ENCODE measurements around the gene ZMIZ1.

ZMIZ1 gene

GRCh38 chr10:79053481-79054202, 15.1 kb upstream of the ZMIZ1 start:
- no peak for DNase-seq

GRCh38 chr10:79054203-79055099, 14.3 kb upstream of the ZMIZ1 start:
- no peak for DNase-seq

- no peak for DNase-seq
Measured at GRCh38 chr10:79055100-79055782, 13.5 kb upstream of the ZMIZ1 start.

GRCh38 chr10:79055892-79056291, 12.9 kb upstream of the ZMIZ1 start:
- DNase-seq: no peak

- DNase-seq: no peak
Measured at GRCh38 chr10:79056361-79056735, 12.4 kb upstream of the ZMIZ1 start.

GRCh38 chr10:79056736-79057391, 11.9 kb upstream of the ZMIZ1 start:
- DNase-seq: no peak

GRCh38 chr10:79057481-79058275, 11.1 kb upstream of the ZMIZ1 start:
- no peak for DNase-seq

GRCh38 chr10:79058899-79059841, 9.6 kb upstream of the ZMIZ1 start:
- DNase-seq: no peak

- DNase-seq: peak; percentile 24
Measured at GRCh38 chr10:79059859-79060379, 8.8 kb upstream of the ZMIZ1 start.

- DNase-seq: no peak
Measured at GRCh38 chr10:79060641-79061255, 8.0 kb upstream of the ZMIZ1 start.

- no peak for DNase-seq
Measured at GRCh38 chr10:79061441-79062315, 7.1 kb upstream of the ZMIZ1 start.

GRCh38 chr10:79063071-79063491, 5.7 kb upstream of the ZMIZ1 start:
- DNase-seq: no peak

- no peak for DNase-seq
Measured at GRCh38 chr10:79063661-79064492, 4.9 kb upstream of the ZMIZ1 start.

GRCh38 chr10:79065091-79065551, 3.6 kb upstream of the ZMIZ1 start:
- DNase-seq: no peak

GRCh38 chr10:79065853-79066252, 2.9 kb upstream of the ZMIZ1 start:
- no peak for DNase-seq

- DNase-seq: peak; percentile 21
Measured at GRCh38 chr10:79066411-79067240, 2.1 kb upstream of the ZMIZ1 start.

Measured in inflammatory macrophage treated with lipopolysaccharide for 4 hours (primary cell).